ENCODE results near the gene ZBTB34. TPM values are rescaled to one million over a fixed set of nuclear protein-coding genes. Genes with fewer than 3 reads are reported as not detected.

ZBTB34 gene
- total and polyA plus RNA-seq, 2 donors from 2014 or later, result 2.5 to 12.5 TPM

DNA sequence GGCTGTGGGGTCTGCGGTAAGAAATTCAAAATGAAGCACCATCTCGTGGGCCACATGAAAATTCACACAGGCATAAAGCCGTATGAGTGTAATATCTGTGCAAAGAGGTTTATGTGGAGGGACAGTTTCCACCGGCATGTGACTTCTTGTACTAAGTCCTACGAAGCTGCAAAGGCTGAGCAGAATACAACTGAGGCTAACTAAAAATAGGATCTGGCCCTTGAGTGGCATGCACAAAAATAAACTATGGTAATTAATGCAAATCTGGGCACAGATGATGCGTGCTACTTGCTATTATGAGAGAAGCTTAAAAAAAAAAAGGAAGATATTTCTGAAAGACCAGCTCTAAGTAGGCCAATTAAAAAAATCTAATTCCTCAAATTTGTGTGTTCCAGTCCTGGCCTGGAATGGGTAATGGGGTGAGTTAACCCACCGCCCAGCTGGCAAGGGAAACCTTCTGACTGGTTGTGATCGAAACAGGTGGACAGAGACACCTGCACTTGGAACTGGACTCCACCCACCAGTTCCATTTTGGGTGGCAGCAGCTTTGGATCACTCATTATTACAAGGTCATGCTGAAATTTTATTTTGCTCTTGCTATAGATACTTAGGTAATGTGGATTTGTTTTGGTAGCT is 26.6 kb upstream of the ZBTB34 start:
- intact Hi-C loops (cut with DNase I), result no loop called here
- Histone ChIP-seq H3K36me3 (ENCODE audit: control insufficient read depth in 2 of 3, insufficient read depth in 3 of 3, low read length in 3 of 3) (peaks cover 2 to 24% (median 24%) of the 10 kb centered on the region in 3 donors), H3K9ac (ENCODE audit: low read length in 3 of 3) (no peak overlapping the region)

DNA sequence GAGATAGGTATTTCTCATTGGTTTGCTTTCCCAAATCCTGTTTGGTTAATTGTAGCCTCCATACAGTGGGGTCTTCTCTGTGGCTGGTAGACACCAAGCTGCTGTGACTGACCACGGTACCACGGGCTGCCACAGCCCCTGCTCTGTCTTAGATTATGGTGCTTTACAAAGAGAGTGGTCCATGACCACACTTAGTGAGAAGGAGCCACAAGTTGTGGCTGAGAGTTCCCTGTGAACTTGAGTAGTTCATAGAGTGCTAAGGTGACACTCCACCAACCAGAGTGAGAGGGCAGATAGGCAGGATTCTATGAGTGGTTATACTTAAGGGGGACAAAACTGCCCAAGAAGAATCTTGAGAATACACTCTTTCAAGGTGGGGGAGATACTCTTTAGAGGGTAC is 25.8 kb upstream of the ZBTB34 start:
- DNase-seq (no peak), FAIRE-seq (no peak)
- H3K4me1 ChIP-seq (ENCODE audit: control insufficient read depth in 2 of 3, insufficient read depth in 2 of 3, low read depth in 1 of 3, low read length in 3 of 3), result peaks cover 0 to 4% (median 0%) of the 10 kb centered on the region in 3 donors
- peaks cover 2 to 25% (median 24%) of the 10 kb centered on the region in 3 donors for H3K36me3 ChIP-seq (ENCODE audit: control insufficient read depth in 2 of 3, insufficient read depth in 3 of 3, low read length in 3 of 3)
- H3K4me3 ChIP-seq (ENCODE audit: low read length in 3 of 3), result no peak overlapping the region
- H3K27me3 ChIP-seq (ENCODE audit: control insufficient read depth, insufficient read depth, low read length), result no peaks in the 10 kb centered on the region
- no peak overlapping the region for H3K9ac ChIP-seq (ENCODE audit: low read length in 3 of 3)
- no peaks in the 10 kb centered on the region for H3K9me3 ChIP-seq (ENCODE audit: control insufficient read depth in 2 of 3, insufficient read depth in 1 of 3, low read length in 3 of 3)
- TF ChIP-seq, protein P1, sequence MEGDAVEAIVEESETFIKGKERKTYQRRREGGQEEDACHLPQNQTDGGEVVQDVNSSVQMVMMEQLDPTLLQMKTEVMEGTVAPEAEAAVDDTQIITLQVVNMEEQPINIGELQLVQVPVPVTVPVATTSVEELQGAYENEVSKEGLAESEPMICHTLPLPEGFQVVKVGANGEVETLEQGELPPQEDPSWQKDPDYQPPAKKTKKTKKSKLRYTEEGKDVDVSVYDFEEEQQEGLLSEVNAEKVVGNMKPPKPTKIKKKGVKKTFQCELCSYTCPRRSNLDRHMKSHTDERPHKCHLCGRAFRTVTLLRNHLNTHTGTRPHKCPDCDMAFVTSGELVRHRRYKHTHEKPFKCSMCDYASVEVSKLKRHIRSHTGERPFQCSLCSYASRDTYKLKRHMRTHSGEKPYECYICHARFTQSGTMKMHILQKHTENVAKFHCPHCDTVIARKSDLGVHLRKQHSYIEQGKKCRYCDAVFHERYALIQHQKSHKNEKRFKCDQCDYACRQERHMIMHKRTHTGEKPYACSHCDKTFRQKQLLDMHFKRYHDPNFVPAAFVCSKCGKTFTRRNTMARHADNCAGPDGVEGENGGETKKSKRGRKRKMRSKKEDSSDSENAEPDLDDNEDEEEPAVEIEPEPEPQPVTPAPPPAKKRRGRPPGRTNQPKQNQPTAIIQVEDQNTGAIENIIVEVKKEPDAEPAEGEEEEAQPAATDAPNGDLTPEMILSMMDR (IDR thresholded peaks at IDR 0.05; ENCODE audit: borderline replicate concordance, extremely low read depth, insufficient read depth), result no peak
- H3K27ac ChIP-seq (ENCODE audit: low read depth in 2 of 2, low read length in 2 of 2), result no peak overlapping the region
- intact Hi-C loops (cut with DNase I), result no loop called here

More for the DNA sequence above, 26.6 kb upstream of the ZBTB34 start:
- no peak overlapping the region for H3K27ac ChIP-seq (ENCODE audit: low read depth in 2 of 2, low read length in 2 of 2)
- TF ChIP-seq, protein P1 (IDR thresholded peaks at IDR 0.05; ENCODE audit: borderline replicate concordance, extremely low read depth, insufficient read depth), result no peak
- no peak overlapping the region for H3K4me3 ChIP-seq (ENCODE audit: low read length in 3 of 3)
- H3K9me3 ChIP-seq (ENCODE audit: control insufficient read depth in 2 of 3, insufficient read depth in 1 of 3, low read length in 3 of 3), result no peaks in the 10 kb centered on the region
- DNase-seq (no peak), FAIRE-seq (no peak)
- no peaks in the 10 kb centered on the region for H3K27me3 ChIP-seq (ENCODE audit: control insufficient read depth, insufficient read depth, low read length)
- H3K4me1 ChIP-seq (ENCODE audit: control insufficient read depth in 2 of 3, insufficient read depth in 2 of 3, low read depth in 1 of 3, low read length in 3 of 3), result peaks cover 0 to 4% (median 0%) of the 10 kb centered on the region in 3 donors

DNA sequence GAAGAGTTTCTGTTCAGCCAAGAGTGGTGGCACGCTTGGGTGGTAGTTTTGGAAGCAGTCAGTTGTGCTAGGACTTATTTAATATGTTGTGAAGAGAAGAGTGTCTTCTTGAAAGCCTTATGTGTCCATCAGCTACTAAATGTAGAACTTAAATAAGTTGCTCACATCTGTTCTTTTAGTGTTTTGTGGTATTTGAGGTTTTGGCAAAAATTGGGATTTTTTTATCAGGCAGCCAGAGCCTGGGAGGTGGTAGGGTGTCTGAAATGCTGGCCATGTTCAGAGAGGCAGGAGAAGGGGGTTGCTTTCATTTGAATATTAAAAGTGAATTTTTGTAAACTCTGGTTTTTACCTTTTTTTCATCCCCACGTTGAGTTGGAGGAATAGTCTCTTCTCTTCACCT is 24.2 kb upstream of the ZBTB34 start:
- Histone ChIP-seq H3K4me1 (ENCODE audit: control insufficient read depth in 2 of 3, insufficient read depth in 2 of 3, low read depth in 1 of 3, low read length in 3 of 3) (peaks cover 0 to 4% (median 0%) of the 10 kb centered on the region in 3 donors), H3K36me3 (ENCODE audit: control insufficient read depth in 2 of 3, insufficient read depth in 3 of 3, low read length in 3 of 3) (peaks cover 0 to 24% (median 20%) of the 10 kb centered on the region in 3 donors), H3K9me3 (ENCODE audit: control insufficient read depth in 2 of 3, insufficient read depth in 1 of 3, low read length in 3 of 3) (no peaks in the 10 kb centered on the region), H3K4me3 (ENCODE audit: low read length in 3 of 3) (no peak overlapping the region), H3K27ac (ENCODE audit: low read depth in 2 of 2, low read length in 2 of 2) (no peak overlapping the region), H3K9ac (ENCODE audit: low read length in 3 of 3) (no peak overlapping the region), H3K27me3 (ENCODE audit: control insufficient read depth, insufficient read depth, low read length) (no peaks in the 10 kb centered on the region)
- TF ChIP-seq, protein P1 (IDR thresholded peaks at IDR 0.05; ENCODE audit: borderline replicate concordance, extremely low read depth, insufficient read depth), result no peak
- FAIRE-seq (no peak), DNase-seq (no peak)
- intact Hi-C loops (cut with DNase I), result no loop called here

Data from kidney (tissue), 14 donors.